GM13976 (cell line): Measurements from ENCODE around the gene DLL1.

ENCODE experiments used
- DNase-seq: peaks from one replicate; pipeline ENCODE4 v3.0.0; 2012; ENCODE audit warnings: low spot score
- in situ Hi-C: fragments of 300-500 bp; cut with MboI; formaldehyde crosslinking; loops from one replicate; pipeline ENCODE4 v1.12.0; 2022; ENCODE audit warnings: low sequenced_read_pairs, mixed read lengths, inconsistent platforms; ENCODE audit not compliant: unreplicated experiment
- TF ChIP-seq, protein P1 (sequence below): IDR thresholded peaks from 2 replicates; pipeline ENCODE4 v1.5.1; 2012; ENCODE audit warnings: borderline replicate concordance, mild to moderate bottlenecking; ENCODE audit not compliant: insufficient read depth; ENCODE audit errors: extremely low read depth, missing control alignments, control extremely low read depth

DLL1 gene

DNA sequence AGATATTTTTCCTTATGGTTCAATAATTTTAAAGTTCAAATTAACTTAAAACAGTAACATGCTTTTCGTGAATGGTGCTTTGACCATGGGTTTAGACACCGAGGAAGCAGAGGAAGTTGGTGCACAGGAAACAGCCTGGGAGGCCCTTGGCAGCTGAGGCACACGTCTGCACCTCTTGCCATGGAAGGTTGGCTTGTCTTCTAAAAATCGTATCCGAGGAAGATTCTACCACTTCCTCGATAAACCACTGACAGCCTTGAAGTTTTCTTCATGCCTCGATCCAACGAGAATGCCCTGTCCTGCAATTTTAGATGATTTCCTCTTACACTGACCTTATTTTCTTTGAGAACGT lies 12.2 kb downstream of the DLL1 start:
- in situ Hi-C loops: no loop called here
- DNase-seq: no peak
- TF ChIP-seq, protein P1, sequence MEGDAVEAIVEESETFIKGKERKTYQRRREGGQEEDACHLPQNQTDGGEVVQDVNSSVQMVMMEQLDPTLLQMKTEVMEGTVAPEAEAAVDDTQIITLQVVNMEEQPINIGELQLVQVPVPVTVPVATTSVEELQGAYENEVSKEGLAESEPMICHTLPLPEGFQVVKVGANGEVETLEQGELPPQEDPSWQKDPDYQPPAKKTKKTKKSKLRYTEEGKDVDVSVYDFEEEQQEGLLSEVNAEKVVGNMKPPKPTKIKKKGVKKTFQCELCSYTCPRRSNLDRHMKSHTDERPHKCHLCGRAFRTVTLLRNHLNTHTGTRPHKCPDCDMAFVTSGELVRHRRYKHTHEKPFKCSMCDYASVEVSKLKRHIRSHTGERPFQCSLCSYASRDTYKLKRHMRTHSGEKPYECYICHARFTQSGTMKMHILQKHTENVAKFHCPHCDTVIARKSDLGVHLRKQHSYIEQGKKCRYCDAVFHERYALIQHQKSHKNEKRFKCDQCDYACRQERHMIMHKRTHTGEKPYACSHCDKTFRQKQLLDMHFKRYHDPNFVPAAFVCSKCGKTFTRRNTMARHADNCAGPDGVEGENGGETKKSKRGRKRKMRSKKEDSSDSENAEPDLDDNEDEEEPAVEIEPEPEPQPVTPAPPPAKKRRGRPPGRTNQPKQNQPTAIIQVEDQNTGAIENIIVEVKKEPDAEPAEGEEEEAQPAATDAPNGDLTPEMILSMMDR: no peak

DNA sequence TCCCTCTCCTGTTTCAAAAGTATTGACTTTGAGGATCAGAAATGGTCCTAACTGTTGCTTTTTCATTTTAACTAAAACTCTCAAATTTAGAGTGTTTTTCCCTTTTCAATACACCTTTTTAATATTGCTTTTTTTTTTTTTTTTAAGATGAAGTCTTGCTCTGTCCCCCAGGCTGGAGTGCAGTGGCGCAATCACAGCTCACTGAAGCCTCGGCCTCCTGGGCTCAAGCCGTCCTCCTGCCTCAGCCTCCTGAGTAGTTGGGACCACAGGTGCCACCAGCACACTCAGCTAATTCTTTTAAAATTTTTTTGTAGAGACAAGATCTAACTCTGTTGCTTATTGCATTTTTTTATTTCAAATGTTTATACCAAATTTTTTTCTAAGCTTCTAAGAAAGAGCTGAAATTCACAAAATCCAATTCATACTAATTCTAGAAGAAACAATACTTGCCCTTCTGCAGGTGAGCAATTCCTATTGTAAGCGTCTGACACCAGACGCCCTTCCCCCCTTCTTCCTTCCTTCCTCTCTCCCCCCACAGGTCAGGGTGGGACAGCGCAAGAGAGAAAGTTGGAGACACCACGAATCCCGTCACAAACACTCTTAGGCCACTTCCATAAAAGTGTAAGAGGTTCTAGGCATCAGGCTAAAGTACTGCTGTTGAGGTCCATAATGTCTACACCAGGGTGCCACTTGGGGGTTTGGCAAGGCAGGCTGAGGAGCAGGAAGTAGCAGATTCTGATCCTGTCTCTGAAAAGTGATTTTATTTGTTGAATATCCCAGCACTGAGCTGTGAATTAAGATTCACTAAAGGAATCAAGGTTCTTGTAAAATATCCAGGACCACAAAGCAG lies 12.8 kb downstream of the DLL1 start:
- in situ Hi-C loops: no loop called here
- DNase-seq: no peak
- TF ChIP-seq, protein P1: no peak

DNA sequence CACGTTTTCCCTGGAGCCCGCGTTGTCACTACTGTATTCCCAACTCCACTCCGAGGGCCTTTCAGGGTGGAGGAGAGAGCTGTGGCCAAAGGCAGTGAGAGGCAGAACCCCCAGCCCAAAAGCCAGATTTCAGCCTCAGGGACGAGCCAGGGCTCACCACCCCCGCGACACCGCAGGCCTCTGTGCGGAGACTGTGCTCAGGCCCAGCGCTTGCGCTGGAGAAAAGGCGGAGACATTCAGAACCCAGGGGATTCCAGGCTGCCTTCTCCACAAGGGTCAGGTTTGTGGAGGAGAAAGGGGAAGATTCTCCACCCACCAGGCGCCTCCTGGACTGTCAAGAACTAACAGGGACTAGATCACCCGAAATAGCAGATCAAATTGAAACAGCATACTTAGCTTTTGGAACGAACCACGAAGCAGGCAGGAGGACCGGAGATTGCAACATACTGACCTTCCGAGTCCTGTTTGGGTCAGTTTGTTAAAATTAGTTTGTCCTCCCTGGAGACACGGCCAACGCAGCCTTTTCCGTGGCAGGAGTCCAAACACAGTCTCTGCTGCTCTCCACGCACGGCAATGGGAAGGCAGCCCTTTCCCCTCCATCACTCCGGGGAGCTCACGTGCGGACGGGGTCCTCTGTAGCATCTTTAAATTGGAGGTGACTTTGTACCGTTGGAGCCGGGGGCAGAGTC lies 14.4 kb downstream of the DLL1 start:
- DNase-seq: no peak
- in situ Hi-C loops: no loop called here
- TF ChIP-seq, protein P1: no peak

DNA sequence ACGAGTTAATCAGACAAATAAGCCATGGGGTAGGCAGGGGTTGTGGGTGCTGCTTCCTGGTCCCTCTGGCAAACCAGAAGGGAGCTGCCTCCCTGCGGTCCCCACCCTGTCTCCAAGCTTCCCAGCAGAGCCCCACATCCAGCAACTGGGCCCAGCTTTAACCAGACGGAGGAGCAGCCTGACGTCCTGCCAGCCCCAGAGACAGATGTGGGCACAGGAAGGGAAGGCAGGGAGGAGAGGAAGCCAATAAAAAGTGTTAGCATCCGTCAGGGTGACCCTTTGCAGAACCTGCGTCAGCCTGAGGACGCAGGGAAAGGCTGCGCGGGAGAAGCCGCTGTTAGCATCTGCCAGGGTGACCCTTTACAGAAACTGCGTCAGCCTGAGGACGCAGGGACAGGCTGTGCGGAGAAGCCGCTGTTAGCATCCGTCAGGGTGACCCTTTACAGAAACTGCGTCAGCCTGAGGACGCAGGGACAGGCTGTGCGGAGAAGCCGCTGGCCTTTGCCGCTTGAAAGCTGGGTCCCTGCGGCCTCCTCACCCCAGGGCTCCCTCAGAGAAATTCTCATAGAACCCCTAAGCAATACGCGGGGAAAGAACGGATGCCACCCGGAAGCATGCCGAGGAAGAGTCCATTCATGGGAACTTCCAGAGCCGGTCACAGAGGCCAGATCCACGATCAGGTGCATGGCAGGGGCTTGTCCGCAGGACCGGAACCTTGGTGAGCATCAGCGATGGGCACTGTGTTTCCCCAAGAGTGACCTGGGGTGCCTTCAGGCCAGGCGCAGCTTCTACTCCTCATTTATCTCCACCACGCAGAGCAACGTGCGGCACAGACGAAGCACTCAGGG lies 15.9 kb downstream of the DLL1 start:
- TF ChIP-seq, protein P1: no peak
- in situ Hi-C loops: no loop called here
- DNase-seq: no peak

DNA sequence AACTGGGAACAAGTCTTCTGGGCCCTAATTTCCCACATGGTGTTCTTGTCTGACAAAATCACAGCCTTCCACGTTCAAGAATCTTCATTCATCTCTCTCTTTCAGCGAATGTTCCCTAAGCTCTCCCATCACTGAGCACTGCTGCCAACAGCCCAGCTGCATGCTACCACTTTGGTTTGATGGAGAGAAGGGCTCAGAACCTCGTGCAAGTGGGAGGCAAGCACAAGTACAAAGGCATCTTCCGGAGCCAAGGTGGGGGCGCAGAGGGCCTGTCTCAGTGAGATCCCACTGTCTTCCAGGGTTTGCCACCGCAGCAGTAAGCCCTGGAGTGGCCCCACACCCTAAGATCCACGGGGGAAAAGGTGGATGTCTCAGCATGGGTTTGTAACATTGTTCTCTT lies 17.2 kb downstream of the DLL1 start:
- TF ChIP-seq, protein P1: no peak
- in situ Hi-C loops: no loop called here
- DNase-seq: no peak

DNA sequence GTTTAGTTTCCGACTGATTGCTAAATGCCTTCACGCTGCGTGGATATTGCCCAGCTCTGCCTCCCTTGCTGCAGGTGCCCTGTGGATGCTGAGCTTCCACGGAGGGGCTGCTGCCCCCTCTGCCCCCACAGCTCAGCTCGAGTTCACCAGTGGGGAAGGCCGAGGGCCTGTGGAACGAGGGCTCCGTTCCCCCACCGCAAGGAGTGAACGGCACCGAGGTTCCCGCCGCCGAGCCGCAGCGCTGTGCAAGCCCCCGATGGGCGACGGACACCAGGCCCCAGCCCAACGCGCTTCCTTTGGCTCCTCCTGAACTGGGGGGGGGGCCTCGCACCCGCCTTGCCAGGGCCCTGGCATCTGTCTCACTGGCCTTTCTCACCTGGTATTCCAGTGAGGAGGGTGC lies 17.7 kb downstream of the DLL1 start:
- DNase-seq: no peak
- TF ChIP-seq, protein P1: no peak
- in situ Hi-C loops: no loop called here
